ENCODE data around the gene HIGD1A.

HIGD1A gene

GRCh38 chr3:42755681-42756578 is 48.4 kb downstream of the HIGD1A start:
- peak in 1 of 3 experiments; percentile 4 for DNase-seq (ENCODE audit: low read depth in 3 of 3)

GRCh38 chr3:42753757-42754156 is 50.5 kb downstream of the HIGD1A start:
- no peak for DNase-seq (ENCODE audit: low read depth in 3 of 3)

DNA sequence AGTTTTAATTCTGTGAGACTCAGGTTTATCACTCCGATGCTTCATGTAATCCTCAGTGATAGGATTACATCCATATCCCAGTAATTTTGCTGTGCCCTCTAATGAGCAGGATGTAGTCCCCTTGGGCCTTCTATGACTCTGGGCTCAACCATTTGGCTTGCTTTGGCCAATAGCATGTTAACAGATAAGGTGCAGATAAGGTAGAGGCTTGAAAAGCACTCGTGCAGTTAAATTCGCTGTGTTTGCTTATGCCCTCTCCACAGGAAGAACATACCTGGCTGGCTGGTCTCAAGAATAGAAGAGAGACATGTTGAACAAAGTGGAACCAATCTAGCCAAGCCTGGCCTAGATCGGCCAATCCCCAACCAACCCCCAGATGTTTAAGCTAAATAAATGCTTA is 51.3 kb downstream of the HIGD1A start:
- no peak for DNase-seq (ENCODE audit: low read depth in 3 of 3)

- DNase-seq (ENCODE audit: low read depth in 3 of 3): no peak
These were observed 51.8 kb downstream of the HIGD1A start for GRCh38 chr3:42752441-42752840.

DNA sequence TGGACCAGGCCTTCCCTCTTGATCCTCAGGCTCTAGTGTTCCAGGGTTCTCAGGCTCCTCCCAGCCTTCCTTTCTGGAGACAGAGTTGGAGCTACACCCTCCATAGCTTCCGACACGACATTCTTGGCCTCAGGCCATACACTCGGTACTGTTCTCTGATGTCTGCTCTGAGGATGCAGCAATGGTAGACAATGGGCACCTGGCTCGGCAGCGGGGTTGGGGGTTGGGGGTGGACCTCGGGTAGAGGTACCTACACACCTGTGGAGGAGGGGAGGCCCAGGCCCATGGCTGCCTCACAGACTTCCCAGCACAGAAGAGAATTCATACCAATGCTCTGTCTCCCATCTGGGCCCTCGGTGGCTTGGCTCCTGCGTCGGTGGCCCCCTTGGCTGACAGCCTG is 52.7 kb downstream of the HIGD1A start:
- DNase-seq (ENCODE audit: low read depth in 3 of 3): no peak

- no peak for DNase-seq (ENCODE audit: low read depth in 3 of 3)
These were observed 53.5 kb downstream of the HIGD1A start for GRCh38 chr3:42750834-42751233.

DNA sequence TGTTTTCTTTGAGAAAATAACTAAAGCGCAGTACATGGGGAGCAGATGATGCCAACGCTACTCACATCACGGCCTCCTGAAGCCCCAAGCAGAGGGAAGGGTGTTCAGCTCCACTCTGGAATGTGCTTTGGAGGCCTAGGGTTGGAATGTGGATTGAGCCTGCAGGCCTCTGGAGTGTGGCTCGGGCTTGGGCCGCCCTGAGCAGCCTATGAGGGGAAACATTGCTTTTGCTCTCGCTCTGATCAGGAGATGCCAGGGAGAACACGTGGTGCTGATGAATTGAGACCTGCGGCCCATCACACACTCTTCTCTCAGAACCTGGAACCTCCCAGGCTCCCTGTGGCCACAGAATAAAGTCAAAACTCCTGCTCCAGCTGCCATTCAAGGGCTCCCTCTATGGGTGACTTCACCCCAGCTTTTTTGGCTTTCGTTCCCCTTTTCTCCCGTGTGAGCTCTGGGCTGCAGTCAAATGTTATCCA is 54.5 kb downstream of the HIGD1A start:
- no peak for DNase-seq (ENCODE audit: low read depth in 3 of 3)

DNA sequence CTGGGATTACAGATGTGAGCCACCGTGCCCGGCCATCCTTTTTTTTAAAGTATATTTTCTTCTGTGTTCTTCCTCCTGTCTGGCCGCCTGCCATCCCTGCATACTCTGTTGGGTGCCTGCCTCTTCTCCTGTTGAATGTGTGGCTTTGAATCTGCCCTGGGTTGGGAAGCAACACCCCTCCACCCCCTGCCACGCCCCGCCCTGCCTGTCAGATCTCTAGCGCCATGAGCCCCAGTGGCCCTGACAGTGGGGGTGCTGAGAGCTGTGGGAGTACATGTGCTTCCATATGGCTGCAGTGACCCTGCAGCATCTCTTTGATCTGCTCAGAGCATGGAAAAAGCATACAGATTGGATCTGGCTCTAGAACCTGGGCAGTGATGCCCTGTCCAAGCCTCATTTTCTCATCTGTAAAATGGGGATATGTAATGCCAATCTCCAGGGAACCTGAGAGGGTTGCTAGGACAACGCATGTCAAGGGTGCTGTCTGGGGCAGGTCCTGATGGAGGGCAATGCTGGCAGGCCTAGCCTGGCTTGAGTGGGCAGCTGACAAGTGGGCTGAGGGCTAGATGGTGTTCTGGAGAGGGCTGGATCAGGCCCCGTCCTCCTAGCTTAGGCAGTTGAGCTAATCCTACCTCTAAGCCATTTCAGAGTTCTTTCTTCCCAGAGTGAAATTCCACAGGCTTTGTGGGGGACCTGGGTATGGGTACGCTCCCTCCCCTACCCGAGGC is 55.1 kb downstream of the HIGD1A start:
- DNase-seq (ENCODE audit: low read depth in 3 of 3): no peak

GRCh38 chr3:42747581-42747980 is 56.7 kb downstream of the HIGD1A start:
- DNase-seq (ENCODE audit: low read depth in 3 of 3): no peak

- no peak for DNase-seq (ENCODE audit: low read depth in 3 of 3)
These were observed 57.5 kb downstream of the HIGD1A start for GRCh38 chr3:42746455-42747450.

GRCh38 chr3:42745776-42746454 is 58.4 kb downstream of the HIGD1A start:
- DNase-seq (ENCODE audit: low read depth in 3 of 3): no peak

DNA sequence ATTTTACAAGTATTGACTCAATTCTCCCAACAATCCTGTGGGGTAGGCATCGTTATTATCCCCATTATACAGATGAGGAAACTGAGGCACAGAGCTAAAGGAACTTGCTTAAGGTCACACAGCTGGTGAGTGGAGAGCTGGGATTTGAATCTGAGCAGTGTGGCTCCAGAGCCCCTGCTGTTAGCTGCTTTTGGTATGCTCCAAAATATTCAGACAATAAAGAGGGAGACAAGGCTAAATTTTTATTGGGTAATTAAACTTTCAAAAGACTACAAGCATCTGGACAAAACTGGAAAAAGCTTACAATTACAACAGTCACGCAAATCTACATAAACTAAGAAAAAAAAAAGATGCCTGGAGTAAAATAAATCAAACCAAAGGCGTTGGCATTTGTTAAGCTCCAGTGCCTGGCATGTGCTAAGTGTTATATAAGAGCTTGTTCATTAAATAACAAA is 59.0 kb downstream of the HIGD1A start:
- DNase-seq (ENCODE audit: low read depth in 3 of 3): no peak

- DNase-seq (ENCODE audit: low read depth in 3 of 3): no peak
These were observed 60.9 kb downstream of the HIGD1A start for GRCh38 chr3:42743204-42743995.

GRCh38 chr3:42742688-42743087 is 61.6 kb downstream of the HIGD1A start:
- DNase-seq (ENCODE audit: low read depth in 3 of 3): no peak

- DNase-seq (ENCODE audit: low read depth in 3 of 3): no peak
These were observed 62.0 kb downstream of the HIGD1A start for GRCh38 chr3:42742259-42742658.

- no peak for DNase-seq (ENCODE audit: low read depth in 3 of 3)
These were observed 62.5 kb downstream of the HIGD1A start for GRCh38 chr3:42741796-42742195.

GRCh38 chr3:42739401-42740158 is 64.7 kb downstream of the HIGD1A start:
- no peak for DNase-seq (ENCODE audit: low read depth in 3 of 3)

DNA sequence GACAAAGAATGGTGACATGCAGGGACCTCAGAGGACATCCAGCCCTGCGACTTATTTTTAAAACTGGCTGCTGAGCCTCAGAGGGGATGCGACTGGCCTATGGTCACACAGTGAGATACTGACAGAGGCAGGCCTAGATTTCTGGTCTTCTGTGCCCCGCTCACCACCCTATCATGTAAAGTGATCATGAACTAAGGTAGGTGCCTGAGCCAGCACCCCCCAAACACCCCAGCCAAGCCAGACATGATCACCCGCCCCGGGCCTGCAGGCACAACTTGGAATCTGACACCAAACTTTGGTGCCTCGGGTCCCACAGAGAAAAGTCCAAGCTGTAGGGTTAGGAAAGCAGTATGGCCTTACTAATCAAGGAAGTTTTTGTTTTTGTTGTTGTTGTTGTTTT is 67.8 kb downstream of the HIGD1A start:
- no peak for DNase-seq (ENCODE audit: low read depth in 3 of 3)

- no peak for DNase-seq (ENCODE audit: low read depth in 3 of 3)
These were observed 68.2 kb downstream of the HIGD1A start for GRCh38 chr3:42736081-42736480.

All from stimulated activated CD4-positive, alpha-beta T cell treated with anti-CD3 and anti-CD28 coated beads, TNF-alpha, amount 100 ng/mL, for 24 hours (primary cell).